Glomerular endothelial cell (primary cell): ENCODE data around the gene DALRD3. TPM values are rescaled to one million over a fixed set of nuclear protein-coding genes. Genes with fewer than 3 reads are reported as not detected.

ENCODE experiments used
- DNase-seq: peaks from one replicate; pipeline ENCODE4 v3.0.0-alpha.2; 2011; ENCODE audit warnings: low read depth, low spot score; ENCODE audit errors: extremely low read depth
- total RNA-seq: library from RNA; depleted of rRNA; stranded (reverse); fragments of >200 nt; gene quantifications from 2 replicates; pipeline ENCODE4 v1.2.3, GENCODE V29; 2015

The DALRD3 gene
- total RNA-seq, 1 donor from 2014 or later = 35.2 TPM

GRCh38 chr3:49006408-49007067 lies 11.8 kb downstream of the DALRD3 start:
- no peak for DNase-seq

DNA sequence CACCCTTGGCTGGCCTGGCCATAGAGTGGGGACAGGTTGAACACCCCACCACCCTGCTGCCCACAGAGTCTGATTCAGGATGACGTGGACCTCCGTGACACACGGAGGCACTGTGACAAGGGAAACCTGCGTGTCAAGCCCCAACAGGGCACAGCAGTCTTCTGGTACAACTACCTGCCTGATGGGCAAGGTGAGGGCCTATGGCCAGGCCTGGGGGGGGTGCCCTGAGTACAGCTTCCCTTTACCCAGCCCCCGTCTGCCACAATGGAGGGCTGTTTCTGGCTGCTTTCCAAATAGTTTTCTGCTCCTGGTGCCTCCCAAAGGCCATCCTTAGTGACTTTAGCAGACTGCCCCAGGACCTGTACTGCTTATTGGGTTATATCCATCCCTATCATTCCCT lies 12.4 kb downstream of the DALRD3 start:
- no peak for DNase-seq

DNA sequence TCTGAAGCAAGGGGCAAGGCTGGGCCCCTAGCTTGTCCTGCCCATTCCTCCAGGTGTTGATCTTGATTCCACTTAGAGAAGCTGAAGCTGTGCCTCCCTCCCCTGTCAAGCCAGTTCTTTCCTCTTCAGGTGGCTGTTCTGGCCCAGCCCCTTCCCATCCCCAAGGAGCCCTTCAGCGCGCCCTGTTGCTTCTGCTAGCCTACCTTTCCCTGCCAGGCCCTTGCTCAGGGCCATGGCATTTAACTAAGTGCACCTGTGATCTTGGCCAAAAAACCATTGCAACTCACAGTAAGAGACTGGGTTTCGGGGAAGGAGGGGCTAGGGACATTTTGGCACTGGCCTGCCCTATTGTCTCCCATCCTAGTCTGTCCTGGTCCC lies 13.1 kb downstream of the DALRD3 start:
- no peak for DNase-seq

DNA sequence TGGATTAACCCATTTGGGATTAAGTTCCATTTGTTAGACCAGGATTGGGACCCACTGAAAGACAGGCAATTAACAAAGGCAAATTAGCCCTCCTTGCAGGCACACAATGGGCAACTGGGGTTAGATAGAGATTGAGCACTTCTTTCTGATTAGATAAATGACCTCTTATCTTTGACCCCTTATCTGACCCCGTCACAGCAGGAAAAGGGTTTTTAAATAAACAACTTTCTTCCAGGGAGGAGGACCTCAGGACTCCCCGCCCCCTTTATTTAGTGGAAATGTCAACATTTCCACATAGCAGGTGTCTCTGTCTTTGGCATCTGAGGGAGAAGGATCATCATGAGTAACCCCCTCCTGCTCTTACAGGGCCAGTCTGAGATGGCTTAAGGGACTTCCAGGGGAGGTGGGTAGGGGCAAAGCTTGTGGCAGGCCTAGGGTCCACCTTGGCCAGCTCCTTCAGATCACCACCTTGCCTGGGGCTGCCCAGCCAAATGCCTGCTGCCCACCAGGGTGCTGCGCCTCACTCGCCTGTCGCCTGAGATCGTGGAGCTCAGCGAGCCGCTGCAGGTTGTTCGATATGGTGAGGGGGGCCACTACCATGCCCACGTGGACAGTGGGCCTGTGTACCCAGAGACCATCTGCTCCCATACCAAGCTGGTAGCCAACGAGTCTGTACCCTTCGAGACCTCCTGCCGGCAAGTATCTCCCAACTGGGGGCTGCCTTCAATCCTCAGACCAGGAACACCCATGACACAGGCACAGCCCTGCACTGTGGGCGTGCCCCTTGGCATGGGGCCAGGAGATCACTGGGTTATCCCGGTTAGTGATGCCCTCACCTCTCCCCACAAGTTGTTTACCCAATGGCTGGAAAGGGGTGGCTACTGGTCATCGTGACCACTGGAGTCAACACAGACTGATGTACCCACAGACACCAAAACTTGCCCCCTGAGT lies 13.8 kb downstream of the DALRD3 start:
- no peak for DNase-seq

GRCh38 chr3:49001155-49001554 lies 17.2 kb downstream of the DALRD3 start:
- DNase-seq = no peak

DNA sequence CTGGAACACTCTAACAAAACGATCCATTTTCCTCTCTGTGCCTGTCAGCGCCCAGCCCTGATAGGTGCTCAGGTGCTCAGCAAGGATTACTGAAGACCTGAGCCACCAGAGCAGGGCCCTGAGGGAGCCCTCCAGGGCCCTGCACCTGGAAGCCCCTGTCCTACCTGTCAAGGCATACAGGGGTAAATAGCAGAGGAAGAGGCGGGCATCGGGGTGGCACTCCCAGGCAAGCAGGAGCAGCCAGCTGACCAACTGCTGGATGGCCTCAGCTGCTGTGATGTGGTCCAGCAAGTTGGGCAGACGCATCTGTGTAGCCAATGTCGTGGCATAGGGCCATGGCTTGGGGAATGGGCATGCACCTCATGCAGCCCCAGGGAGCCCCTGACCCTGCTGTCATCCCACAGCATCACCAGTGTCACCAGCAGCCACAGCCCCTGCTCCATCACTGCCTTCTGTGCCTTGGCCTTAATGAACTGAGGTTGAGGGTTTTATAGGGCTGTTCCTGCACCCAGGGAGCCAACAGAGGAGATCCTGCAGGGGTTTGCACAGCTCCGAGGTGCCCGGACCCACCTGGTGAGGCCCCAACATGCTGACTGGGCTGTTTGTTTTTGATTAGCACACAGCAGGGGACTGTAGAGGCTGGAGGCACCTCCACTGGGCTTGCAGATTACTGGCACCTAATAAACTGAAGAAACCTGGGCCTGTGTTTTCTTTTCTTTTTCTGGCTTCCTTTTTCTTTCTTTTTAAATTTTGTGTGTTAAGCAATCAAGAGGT lies 19.1 kb downstream of the DALRD3 start:
- no peak for DNase-seq

GRCh38 chr3:48997714-48998637 lies 20.4 kb downstream of the DALRD3 start:
- no peak for DNase-seq

- DNase-seq = no peak
These were observed 21.2 kb downstream of the DALRD3 start for GRCh38 chr3:48997102-48997635.

- no peak for DNase-seq
These were observed 21.7 kb downstream of the DALRD3 start for GRCh38 chr3:48996640-48997039.

GRCh38 chr3:48993834-48994233 lies 24.5 kb downstream of the DALRD3 start:
- no peak for DNase-seq

DNA sequence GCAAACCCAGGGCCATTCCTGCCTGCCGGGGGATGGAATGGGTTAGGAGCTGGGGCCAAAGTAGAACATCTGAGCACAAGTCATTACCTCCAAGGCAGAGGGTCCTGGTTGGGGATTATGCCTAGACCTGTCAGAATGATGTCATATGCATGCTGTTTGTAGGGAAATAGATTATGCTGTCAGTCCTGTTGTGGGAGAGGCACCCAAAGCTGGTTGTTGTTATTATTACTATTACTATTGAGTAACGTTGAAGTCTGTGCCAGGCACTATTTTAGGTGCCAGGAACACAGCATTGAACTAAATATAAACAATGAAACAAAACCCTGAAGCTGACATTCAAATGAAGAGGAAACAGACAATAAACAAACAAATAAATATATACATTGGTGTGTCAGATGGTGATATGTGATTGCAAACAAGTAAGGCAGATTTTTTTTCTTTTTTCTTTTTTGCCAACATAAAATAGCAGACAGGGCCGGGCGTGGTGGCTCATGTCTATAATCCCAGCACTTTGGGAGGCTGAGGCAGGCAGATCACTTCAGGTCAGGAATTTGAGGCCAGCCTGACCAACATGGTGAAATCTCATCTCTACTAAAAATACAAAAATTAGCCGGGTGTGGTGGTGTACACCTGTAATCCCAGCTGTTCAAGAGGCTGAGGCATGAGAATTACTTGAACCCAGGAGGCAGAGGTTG lies 26.4 kb downstream of the DALRD3 start:
- DNase-seq = no peak

DNA sequence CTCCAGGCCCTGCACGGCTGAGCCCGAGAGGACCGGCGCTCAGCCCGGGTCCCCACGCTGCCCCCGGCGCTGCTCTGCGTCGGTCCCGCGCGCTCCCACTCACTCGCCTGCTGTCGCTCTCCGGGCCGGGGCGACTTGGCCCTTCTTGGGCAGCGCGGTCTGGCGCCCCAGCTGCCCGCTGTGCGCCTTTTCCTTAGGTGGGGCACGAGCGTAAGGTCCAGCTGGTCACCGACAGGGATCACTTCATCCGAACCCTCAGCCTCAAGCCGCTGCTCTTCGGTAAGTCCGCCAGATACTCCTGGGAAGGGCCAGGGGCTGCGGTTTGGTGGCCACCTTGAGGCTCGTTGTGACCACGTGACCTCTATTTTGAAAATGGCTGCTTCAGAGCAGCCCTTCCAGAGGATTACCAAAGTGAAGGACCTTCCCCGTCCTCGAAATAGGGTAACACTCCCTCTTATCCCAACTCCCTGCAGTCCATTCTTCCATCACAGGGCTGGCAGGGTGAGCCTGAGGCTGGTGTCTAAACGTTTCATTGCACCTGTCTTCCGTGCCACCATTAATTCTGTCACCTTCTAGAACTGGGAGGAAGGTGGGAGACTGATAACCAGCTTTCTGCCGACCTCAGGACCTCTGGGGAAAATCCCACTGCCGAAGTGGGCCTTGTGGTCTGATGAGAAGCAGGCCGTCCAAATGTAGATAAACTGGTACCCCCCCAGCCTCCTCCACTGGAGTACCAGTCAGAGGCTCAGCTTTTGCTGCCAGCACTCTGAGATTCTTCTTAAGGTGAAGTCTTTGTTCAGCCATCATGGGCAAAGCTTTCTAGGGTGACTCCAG lies 27.5 kb downstream of the DALRD3 start:
- DNase-seq = no peak

DNA sequence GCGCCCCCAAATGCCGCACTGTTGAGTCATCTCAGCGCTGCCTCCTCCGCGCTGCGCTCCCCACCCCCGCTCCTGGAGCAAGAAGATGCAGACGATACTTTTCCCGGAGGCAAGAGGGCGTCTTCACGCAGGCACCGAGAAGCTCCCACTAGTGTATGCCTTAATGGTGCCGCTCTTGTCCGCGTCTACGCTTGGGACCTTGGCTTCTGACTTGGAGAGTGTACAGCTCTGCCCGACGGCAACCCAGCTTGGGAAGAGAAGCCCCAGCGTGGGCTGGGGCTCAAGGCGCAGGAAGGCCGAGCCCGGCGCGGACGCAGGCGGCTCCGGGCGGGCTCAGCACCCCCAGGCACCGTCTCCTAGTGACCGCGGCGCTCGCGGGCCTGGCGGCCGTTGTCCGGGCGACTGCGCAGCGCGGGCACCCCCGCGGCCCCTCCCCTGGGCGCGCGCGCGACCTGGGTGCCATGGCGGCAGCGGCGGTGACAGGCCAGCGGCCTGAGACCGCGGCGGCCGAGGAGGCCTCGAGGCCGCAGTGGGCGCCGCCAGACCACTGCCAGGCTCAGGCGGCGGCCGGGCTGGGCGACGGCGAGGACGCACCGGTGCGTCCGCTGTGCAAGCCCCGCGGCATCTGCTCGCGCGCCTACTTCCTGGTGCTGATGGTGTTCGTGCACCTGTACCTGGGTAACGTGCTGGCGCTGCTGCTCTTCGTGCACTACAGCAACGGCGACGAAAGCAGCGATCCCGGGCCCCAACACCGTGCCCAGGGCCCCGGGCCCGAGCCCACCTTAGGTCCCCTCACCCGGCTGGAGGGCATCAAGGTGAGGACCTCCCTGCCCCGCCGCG lies 28.4 kb downstream of the DALRD3 start, which contains the start of gene P4HTM:
Gene P4HTM, plus strand, starts transcription at position 446 of the 840 bp plus-strand sequence. Its CDS starts 16 bp downstream, at position 462.
- DNase-seq = peak; percentile 44

DNA sequence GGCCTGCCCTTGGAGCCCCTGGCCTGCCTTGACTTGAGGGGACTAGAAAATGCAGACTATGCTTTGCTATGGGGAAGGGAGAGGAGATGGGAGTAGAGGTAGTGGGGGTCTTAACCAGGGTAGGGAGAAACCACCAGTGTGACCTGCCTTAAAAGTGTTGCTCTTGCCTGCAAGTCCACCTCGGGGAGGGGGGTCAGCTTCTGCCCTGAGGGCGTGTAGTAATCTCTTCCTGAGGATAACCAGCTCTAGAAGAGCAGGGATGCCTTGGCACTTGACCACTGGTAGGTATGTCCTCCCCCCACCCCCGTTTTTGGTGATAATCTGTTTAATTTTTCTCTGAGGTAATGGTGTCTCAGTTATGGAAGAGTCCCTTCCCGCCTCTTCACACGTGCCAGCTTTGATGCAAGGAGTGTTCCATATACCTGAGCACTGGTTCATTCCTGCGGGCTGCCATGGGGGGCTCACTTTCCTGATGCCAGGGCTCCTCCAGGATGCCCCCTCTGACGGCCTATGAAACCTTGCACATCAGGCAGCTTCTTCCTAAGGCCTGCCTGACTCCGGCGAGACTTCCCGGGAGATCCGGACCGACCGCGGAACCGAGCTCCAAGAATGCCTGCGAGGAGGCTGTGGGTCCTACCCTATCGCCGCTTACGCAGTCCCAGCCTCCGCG lies 29.1 kb downstream of the DALRD3 start:
- DNase-seq = no peak

DNA sequence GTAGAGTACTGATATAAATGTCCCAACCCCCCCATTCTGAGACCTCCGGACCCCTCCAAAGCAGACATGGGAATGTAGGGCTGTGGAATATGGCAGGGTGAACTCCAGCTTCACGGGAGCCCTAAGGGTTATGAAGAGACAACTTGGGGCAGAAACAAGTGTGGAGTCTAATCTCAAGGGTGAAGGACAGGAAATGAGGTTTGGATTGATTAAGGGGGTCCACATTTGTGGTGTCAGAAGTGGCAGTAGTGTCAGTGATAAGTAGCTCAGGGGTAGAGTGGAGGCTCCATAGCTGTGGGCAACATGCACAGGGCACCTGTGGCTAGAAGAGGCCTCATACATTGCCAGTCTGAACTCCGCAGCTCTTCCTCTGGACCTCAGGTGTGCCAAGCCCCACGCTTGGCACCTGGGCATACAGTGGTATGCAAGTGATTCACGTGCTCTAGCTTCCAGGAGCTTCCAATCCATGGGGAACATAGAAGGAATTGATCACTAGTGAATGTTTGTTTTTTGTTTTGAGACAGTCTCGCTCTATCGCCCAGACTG lies 32.5 kb downstream of the DALRD3 start:
- DNase-seq = no peak

GRCh38 chr3:48984663-48985062 lies 33.7 kb downstream of the DALRD3 start:
- DNase-seq = no peak

DNA sequence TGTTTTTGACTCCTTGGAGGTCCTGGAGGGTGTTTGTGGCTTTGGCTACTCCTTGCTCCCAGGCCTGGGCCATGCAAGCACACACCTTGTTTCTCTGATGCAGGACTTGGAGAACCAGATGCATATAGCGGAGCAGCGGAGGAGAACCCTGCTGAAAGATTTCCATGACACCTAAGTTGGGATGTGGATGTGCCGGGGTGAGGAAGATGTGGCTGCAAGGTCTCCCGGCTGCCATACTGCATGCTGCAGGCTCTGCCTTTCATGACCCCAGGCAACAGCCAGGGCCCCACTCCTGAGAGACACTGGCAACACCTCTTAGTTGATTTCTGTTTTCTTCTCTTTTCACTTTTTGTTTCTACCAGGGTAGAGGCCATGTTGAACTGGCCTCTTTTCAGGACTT lies 35.3 kb downstream of the DALRD3 start:
- DNase-seq = no peak
